ENCODE data around the gene HSD3B7.

The HSD3B7 gene

GRCh38 chr16:30957456-30958174 lies 27.4 kb upstream of the HSD3B7 start, which contains the start of gene SETD1A:
Gene SETD1A (plus strand): TSS chr16:30957754. CDS start chr16:30958732, 978 bp downstream.
- no peak for TF ChIP-seq CTCF (IDR thresholded peaks at IDR 0.05; ENCODE audit: borderline replicate concordance, insufficient read depth, low read depth, low read length)
- H3K4me3 ChIP-seq (ENCODE audit: low read depth, low read length), result peak within 1 kb of the TSS; percentile 77

- no peak for TF ChIP-seq CTCF (IDR thresholded peaks at IDR 0.05; ENCODE audit: borderline replicate concordance, insufficient read depth, low read depth, low read length)
- peak overlapping the region; percentile 77 for H3K4me3 ChIP-seq (ENCODE audit: low read depth, low read length)
Measured at GRCh38 chr16:30958175-30959079, 26.6 kb upstream of the HSD3B7 start.

GRCh38 chr16:30961384-30961783 lies 23.6 kb upstream of the HSD3B7 start:
- no peak overlapping the region for H3K4me3 ChIP-seq (ENCODE audit: low read depth, low read length)
- TF ChIP-seq CTCF (IDR thresholded peaks at IDR 0.05; ENCODE audit: borderline replicate concordance, insufficient read depth, low read depth, low read length), result no peak

GRCh38 chr16:30963925-30964511 lies 21.0 kb upstream of the HSD3B7 start:
- no peak for TF ChIP-seq CTCF (IDR thresholded peaks at IDR 0.05; ENCODE audit: borderline replicate concordance, insufficient read depth, low read depth, low read length)

GRCh38 chr16:30964574-30965226 lies 20.3 kb upstream of the HSD3B7 start:
- no peak for TF ChIP-seq CTCF (IDR thresholded peaks at IDR 0.05; ENCODE audit: borderline replicate concordance, insufficient read depth, low read depth, low read length)
- no peak overlapping the region for H3K4me3 ChIP-seq (ENCODE audit: low read depth, low read length)

More at GRCh38 chr16:30963925-30964511, 21.0 kb upstream of the HSD3B7 start:
- no peak overlapping the region for H3K4me3 ChIP-seq (ENCODE audit: low read depth, low read length)

- no peak overlapping the region for H3K4me3 ChIP-seq (ENCODE audit: low read depth, low read length)
- TF ChIP-seq CTCF (IDR thresholded peaks at IDR 0.05; ENCODE audit: borderline replicate concordance, insufficient read depth, low read depth, low read length), result no peak
Measured at GRCh38 chr16:30965436-30965835, 19.6 kb upstream of the HSD3B7 start.

Data from GM12875 (cell line).